ENCODE data around the gene LHCGR. TPM values are rescaled to one million over a fixed set of nuclear protein-coding genes. Genes with fewer than 3 reads are reported as not detected.

Gene LHCGR
- total and polyA plus RNA-seq, 2 experiments from 2014 or later: 0.45 to 0.66 TPM

DNA sequence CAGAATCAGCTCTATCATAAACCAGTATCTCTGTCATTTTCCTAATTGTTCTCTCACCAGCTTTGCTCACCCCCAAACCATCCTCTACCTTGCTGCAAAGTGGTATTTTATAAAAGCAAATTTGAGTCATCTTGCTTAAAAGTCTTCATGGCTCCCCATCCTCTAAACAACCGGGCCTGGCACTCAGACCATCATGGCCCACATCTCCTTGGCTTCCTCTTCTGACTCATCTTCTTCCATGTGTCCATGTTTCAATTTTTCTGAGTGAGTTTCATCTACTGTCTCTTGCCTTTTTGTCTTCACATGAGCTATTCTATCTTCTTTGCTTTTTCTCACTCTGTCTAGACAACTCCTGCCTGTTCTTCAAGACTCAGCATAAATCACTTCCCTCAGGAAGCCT is 58.6 kb downstream of the LHCGR start (continued):
- TF ChIP-seq, protein P1, sequence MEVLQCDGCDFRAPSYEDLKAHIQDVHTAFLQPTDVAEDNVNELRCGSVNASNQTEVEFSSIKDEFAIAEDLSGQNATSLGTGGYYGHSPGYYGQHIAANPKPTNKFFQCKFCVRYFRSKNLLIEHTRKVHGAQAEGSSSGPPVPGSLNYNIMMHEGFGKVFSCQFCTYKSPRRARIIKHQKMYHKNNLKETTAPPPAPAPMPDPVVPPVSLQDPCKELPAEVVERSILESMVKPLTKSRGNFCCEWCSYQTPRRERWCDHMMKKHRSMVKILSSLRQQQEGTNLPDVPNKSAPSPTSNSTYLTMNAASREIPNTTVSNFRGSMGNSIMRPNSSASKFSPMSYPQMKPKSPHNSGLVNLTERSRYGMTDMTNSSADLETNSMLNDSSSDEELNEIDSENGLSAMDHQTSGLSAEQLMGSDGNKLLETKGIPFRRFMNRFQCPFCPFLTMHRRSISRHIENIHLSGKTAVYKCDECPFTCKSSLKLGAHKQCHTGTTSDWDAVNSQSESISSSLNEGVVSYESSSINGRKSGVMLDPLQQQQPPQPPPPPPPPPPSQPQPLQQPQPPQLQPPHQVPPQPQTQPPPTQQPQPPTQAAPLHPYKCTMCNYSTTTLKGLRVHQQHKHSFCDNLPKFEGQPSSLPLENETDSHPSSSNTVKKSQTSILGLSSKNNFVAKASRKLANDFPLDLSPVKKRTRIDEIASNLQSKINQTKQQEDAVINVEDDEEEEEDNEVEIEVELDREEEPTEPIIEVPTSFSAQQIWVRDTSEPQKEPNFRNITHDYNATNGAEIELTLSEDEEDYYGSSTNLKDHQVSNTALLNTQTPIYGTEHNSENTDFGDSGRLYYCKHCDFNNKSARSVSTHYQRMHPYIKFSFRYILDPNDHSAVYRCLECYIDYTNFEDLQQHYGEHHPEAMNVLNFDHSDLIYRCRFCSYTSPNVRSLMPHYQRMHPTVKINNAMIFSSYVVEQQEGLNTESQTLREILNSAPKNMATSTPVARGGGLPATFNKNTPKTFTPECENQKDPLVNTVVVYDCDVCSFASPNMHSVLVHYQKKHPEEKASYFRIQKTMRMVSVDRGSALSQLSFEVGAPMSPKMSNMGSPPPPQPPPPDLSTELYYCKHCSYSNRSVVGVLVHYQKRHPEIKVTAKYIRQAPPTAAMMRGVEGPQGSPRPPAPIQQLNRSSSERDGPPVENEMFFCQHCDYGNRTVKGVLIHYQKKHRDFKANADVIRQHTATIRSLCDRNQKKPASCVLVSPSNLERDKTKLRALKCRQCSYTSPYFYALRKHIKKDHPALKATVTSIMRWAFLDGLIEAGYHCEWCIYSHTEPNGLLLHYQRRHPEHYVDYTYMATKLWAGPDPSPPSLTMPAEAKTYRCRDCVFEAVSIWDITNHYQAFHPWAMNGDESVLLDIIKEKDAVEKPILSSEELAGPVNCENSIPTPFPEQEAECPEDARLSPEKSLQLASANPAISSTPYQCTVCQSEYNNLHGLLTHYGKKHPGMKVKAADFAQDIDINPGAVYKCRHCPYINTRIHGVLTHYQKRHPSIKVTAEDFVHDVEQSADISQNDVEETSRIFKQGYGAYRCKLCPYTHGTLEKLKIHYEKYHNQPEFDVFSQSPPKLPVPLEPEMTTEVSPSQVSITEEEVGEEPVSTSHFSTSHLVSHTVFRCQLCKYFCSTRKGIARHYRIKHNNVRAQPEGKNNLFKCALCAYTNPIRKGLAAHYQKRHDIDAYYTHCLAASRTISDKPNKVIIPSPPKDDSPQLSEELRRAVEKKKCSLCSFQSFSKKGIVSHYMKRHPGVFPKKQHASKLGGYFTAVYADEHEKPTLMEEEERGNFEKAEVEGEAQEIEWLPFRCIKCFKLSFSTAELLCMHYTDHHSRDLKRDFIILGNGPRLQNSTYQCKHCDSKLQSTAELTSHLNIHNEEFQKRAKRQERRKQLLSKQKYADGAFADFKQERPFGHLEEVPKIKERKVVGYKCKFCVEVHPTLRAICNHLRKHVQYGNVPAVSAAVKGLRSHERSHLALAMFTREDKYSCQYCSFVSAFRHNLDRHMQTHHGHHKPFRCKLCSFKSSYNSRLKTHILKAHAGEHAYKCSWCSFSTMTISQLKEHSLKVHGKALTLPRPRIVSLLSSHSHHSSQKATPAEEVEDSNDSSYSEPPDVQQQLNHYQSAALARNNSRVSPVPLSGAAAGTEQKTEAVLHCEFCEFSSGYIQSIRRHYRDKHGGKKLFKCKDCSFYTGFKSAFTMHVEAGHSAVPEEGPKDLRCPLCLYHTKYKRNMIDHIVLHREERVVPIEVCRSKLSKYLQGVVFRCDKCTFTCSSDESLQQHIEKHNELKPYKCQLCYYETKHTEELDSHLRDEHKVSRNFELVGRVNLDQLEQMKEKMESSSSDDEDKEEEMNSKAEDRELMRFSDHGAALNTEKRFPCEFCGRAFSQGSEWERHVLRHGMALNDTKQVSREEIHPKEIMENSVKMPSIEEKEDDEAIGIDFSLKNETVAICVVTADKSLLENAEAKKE (CRISPR knock-in tag; IDR thresholded peaks at IDR 0.05): no peak
- no peak for TF ChIP-seq JUNB (IDR thresholded peaks at IDR 0.05; ENCODE audit: unreplicated experiment)
- no peak for TF ChIP-seq ZNF114 (CRISPR knock-in tag; IDR thresholded peaks at IDR 0.05)
- TF ChIP-seq ZNF331 (CRISPR knock-in tag; IDR thresholded peaks at IDR 0.05; ENCODE audit: low read depth): no peak
- no peak for TF ChIP-seq EZH2phosphoT487 (IDR thresholded peaks at IDR 0.05; ENCODE audit: unreplicated experiment)
- no peak for TF ChIP-seq CREB1 (CRISPR knock-in tag; IDR thresholded peaks at IDR 0.05; ENCODE audit: low read depth)
- TF ChIP-seq CTCF (conservative IDR thresholded peaks at IDR 0.05; ENCODE audit: low read depth in 2 of 2): no peak

DNA sequence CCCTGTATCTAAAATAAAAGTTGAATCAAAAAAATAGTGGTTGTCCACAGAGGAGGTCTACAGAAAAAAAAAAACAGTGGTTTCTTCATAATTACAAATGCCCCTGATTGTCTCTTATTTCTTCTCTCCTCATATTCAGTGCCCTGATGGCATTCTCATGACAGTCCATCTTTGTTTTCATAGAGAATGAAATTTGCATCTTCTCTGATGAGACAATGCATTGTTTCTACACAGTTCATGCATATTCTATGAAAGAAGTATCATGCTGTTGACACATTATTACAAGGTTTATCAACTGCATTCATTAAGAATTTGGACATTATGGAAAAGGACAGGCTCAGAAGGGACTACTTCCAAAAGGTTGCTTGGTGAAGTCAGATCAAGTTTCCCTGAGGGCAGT is 59.5 kb downstream of the LHCGR start:
- Histone ChIP-seq H3K27ac (ENCODE audit: low read depth) (no peak overlapping the region), H3K4me3 (no peak overlapping the region)
- H3K27me3 Mint-ChIP-seq (ENCODE audit: insufficient read depth, low read depth, poor library complexity): no peaks in the 10 kb centered on the region
- TF ChIP-seq ZNF331 (CRISPR knock-in tag; IDR thresholded peaks at IDR 0.05; ENCODE audit: low read depth) (no peak), EZH2 (IDR thresholded peaks at IDR 0.05; ENCODE audit: low read depth, unreplicated experiment) (no peak), STAT1 (IDR thresholded peaks at IDR 0.05; ENCODE audit: unreplicated experiment) (no peak), NANOG (IDR thresholded peaks at IDR 0.05; ENCODE audit: borderline replicate concordance) (no peak), ETS1 (IDR thresholded peaks at IDR 0.05) (no peak), CREB1 (CRISPR knock-in tag; IDR thresholded peaks at IDR 0.05; ENCODE audit: low read depth) (no peak), JUNB (IDR thresholded peaks at IDR 0.05; ENCODE audit: unreplicated experiment) (no peak)
- TF ChIP-seq, protein P2, sequence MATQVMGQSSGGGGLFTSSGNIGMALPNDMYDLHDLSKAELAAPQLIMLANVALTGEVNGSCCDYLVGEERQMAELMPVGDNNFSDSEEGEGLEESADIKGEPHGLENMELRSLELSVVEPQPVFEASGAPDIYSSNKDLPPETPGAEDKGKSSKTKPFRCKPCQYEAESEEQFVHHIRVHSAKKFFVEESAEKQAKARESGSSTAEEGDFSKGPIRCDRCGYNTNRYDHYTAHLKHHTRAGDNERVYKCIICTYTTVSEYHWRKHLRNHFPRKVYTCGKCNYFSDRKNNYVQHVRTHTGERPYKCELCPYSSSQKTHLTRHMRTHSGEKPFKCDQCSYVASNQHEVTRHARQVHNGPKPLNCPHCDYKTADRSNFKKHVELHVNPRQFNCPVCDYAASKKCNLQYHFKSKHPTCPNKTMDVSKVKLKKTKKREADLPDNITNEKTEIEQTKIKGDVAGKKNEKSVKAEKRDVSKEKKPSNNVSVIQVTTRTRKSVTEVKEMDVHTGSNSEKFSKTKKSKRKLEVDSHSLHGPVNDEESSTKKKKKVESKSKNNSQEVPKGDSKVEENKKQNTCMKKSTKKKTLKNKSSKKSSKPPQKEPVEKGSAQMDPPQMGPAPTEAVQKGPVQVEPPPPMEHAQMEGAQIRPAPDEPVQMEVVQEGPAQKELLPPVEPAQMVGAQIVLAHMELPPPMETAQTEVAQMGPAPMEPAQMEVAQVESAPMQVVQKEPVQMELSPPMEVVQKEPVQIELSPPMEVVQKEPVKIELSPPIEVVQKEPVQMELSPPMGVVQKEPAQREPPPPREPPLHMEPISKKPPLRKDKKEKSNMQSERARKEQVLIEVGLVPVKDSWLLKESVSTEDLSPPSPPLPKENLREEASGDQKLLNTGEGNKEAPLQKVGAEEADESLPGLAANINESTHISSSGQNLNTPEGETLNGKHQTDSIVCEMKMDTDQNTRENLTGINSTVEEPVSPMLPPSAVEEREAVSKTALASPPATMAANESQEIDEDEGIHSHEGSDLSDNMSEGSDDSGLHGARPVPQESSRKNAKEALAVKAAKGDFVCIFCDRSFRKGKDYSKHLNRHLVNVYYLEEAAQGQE (IDR thresholded peaks at IDR 0.05; ENCODE audit: unreplicated experiment): no peak

More for the DNA sequence above, 59.5 kb downstream of the LHCGR start:
- Mint-ChIP-seq H3K4me1 (peaks cover 37% of the 10 kb centered on the region), H3K27ac (no peak overlapping the region), H3K4me3 (no peak overlapping the region), H3K36me3 (ENCODE audit: low read depth) (no peaks in the 10 kb centered on the region), H3K9me3 (no peaks in the 10 kb centered on the region; the same call in 2 of the 3 replicates)
- Histone ChIP-seq H2AFZ (no peak overlapping the region), H3K27me3 (ENCODE audit: insufficient read depth) (no peaks in the 10 kb centered on the region), H4K20me1 (replicated peaks; ENCODE audit: insufficient read depth) (no peaks in the 10 kb centered on the region), H3F3A (replicated peaks; ENCODE audit: low read depth) (no peaks in the 10 kb centered on the region), H3K9me2 (ENCODE audit: insufficient read depth) (no peaks in the 10 kb centered on the region), H3K79me2 (replicated peaks; ENCODE audit: insufficient read depth) (no peaks in the 10 kb centered on the region), H3K4me1 (ENCODE audit: insufficient read depth) (peaks cover 17% of the 10 kb centered on the region), H3K4me2 (no peak overlapping the region), H3K36me3 (ENCODE audit: insufficient read depth) (no peaks in the 10 kb centered on the region)
- ATAC-seq (no peak), DNase-seq (ENCODE audit: low spot score) (no peak)

Data from GM23338 (cell line).